Measurements from ENCODE around the gene MAGI2. TPM values are rescaled to one million over a fixed set of nuclear protein-coding genes. Genes with fewer than 3 reads are reported as not detected.

MAGI2 gene
- total and polyA plus RNA-seq, 4 donors, result 0.37 to 4.1 (median 1.4) TPM

DNA sequence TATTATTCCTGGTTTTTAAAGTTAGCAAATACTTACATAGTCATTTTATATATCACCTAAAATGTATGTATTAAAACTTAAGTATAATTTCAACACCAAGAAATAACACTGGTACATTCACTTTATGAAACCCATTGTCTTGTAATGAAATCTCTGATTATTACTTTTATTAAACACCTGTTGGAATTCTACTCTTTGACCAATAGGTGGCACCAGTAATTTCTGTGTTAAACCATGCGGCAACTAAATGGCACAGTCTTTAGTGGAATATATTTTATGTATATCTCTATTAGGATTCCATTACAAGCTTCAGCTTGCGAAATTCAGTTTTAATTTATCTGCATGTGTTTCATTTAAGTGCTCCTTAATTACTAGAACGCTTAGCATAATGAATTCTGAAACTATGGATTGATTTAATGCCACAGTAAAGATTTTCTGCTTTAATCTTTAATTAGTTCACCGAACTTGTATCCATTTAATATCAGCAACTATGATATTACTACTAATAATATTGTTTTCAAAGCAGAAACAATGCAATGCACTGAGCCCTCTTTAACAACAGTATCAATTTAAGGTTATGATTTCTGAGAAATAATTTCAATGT lies 181.3 kb downstream of the MAGI2 start:
- Histone ChIP-seq H3K9ac (ENCODE audit: low read depth in 1 of 2, low read length in 2 of 2) (no peak overlapping the region), H3K4me1 (ENCODE audit: control insufficient read depth in 4 of 4, insufficient read depth in 4 of 4, low read length in 3 of 4) (no peaks in the 10 kb centered on the region), H3K9me3 (ENCODE audit: control insufficient read depth in 4 of 4, low read length in 3 of 4) (no peaks in the 10 kb centered on the region), H3K27me3 (ENCODE audit: control insufficient read depth in 4 of 4, insufficient read depth in 4 of 4, low read length in 3 of 4) (no peaks in the 10 kb centered on the region), H3K27ac (ENCODE audit: low read depth in 1 of 2, low read length in 2 of 2) (no peak overlapping the region), H3K36me3 (ENCODE audit: control insufficient read depth in 4 of 4, insufficient read depth in 3 of 4, low read depth in 1 of 4, low read length in 3 of 4) (no peaks in the 10 kb centered on the region), H3K4me3 (ENCODE audit: low read depth in 1 of 3, low read length in 3 of 3) (no peak overlapping the region)
- WGBS, result 32% methylated on average over 4 of the region's 4 CpGs
- DNase-seq (ENCODE audit: low spot score), result no peak
- TF ChIP-seq GABPA (IDR thresholded peaks at IDR 0.05 in 1 of 2, conservative IDR thresholded peaks at IDR 0.05 in 1 of 2) (no peak), ATF3 (IDR thresholded peaks at IDR 0.05) (no peak), REST (IDR thresholded peaks at IDR 0.05) (no peak), NR2F2 (IDR thresholded peaks at IDR 0.05) (no peak), RAD21 (IDR thresholded peaks at IDR 0.05) (peak; percentile 75 to 80)
- TF ChIP-seq, protein P1, sequence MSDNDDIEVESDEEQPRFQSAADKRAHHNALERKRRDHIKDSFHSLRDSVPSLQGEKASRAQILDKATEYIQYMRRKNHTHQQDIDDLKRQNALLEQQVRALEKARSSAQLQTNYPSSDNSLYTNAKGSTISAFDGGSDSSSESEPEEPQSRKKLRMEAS (IDR thresholded peaks at IDR 0.05), result no peak
- TF ChIP-seq, protein P2, sequence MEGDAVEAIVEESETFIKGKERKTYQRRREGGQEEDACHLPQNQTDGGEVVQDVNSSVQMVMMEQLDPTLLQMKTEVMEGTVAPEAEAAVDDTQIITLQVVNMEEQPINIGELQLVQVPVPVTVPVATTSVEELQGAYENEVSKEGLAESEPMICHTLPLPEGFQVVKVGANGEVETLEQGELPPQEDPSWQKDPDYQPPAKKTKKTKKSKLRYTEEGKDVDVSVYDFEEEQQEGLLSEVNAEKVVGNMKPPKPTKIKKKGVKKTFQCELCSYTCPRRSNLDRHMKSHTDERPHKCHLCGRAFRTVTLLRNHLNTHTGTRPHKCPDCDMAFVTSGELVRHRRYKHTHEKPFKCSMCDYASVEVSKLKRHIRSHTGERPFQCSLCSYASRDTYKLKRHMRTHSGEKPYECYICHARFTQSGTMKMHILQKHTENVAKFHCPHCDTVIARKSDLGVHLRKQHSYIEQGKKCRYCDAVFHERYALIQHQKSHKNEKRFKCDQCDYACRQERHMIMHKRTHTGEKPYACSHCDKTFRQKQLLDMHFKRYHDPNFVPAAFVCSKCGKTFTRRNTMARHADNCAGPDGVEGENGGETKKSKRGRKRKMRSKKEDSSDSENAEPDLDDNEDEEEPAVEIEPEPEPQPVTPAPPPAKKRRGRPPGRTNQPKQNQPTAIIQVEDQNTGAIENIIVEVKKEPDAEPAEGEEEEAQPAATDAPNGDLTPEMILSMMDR (IDR thresholded peaks at IDR 0.05; ENCODE audit: low read depth, low read length, missing input control), result peak; percentile 58

DNA sequence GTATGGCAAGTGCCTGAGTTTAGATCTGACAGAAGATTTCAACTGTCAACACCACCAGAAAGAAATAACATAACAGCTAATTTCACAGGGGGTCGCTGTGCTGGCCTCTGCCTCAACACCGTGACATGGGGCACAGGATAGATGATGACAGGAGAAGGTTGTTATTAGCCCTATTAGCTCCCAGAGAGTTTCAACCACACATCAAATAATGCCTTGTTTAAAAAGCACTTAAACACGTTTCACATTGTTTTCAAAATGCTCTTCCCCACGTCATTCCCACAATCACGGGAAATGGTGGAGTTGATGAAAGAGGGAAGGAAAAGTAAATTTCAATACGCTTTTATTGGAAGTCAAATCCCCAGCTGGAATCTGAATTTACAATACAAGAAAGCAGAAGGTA lies 184.7 kb downstream of the MAGI2 start:
- DNase-seq (ENCODE audit: low spot score), result no peak
- TF ChIP-seq RAD21 (IDR thresholded peaks at IDR 0.05) (no peak), JUND (IDR thresholded peaks at IDR 0.05) (no peak), HNF4G (IDR thresholded peaks at IDR 0.05) (no peak), HNF4A (conservative IDR thresholded peaks at IDR 0.05) (no peak), RXRA (IDR thresholded peaks at IDR 0.05) (no peak), EGR1 (IDR thresholded peaks at IDR 0.05; ENCODE audit: low read depth in 2 of 2) (no peak), FOXA2 (IDR thresholded peaks at IDR 0.05) (no peak), NR2F2 (IDR thresholded peaks at IDR 0.05) (no peak)
- TF ChIP-seq, protein P1 (IDR thresholded peaks at IDR 0.05), result no peak
- no peaks in the 10 kb centered on the region for H3K4me1 ChIP-seq (ENCODE audit: control insufficient read depth in 4 of 4, insufficient read depth in 4 of 4, low read length in 3 of 4)
- no peaks in the 10 kb centered on the region for H3K9me3 ChIP-seq (ENCODE audit: control insufficient read depth in 4 of 4, low read length in 3 of 4)
- no peak overlapping the region for H3K9ac ChIP-seq (ENCODE audit: low read depth in 1 of 2, low read length in 2 of 2)
- 83% methylated on average over 6 of the region's 6 CpGs for WGBS
- H3K27ac ChIP-seq (ENCODE audit: low read depth in 1 of 2, low read length in 2 of 2), result no peak overlapping the region
- no peak overlapping the region for H3K4me3 ChIP-seq (ENCODE audit: low read depth in 1 of 3, low read length in 3 of 3)
- no peaks in the 10 kb centered on the region for H3K36me3 ChIP-seq (ENCODE audit: control insufficient read depth in 4 of 4, insufficient read depth in 3 of 4, low read depth in 1 of 4, low read length in 3 of 4)
- H3K27me3 ChIP-seq (ENCODE audit: control insufficient read depth in 4 of 4, insufficient read depth in 4 of 4, low read length in 3 of 4), result no peaks in the 10 kb centered on the region

Data from liver (tissue), 9 donors.